CD4-positive, alpha-beta T cell treated with Interleukin-1 beta for 1 hour (primary cell): ENCODE data around the gene NME7.

Experiments used
- DNase-seq, 2 donors: peaks; one replicate each; pipeline ENCODE4 v3.0.0-alpha.2; 2020 to 2022

Gene NME7

DNA sequence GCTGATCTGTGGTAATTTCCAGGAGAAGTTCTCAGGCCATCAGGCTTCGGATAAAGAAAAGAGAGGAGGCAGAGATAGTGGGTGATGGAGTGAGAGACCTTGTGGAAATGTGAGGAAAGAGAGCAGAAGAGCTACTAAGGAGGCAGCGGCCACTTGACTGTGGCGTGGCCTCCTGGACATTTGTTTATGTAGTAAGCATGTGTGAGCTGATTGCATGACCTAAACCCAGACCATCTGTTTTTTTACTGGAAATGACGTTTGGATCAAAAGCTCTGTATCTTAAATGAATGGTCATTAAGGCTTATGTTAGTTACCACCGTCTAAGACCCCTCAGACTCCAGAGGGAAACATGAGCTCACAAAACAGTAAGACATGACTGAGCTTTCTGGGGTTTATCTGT, 247.5 kb downstream of the NME7 start:
- DNase-seq = no peak

DNA sequence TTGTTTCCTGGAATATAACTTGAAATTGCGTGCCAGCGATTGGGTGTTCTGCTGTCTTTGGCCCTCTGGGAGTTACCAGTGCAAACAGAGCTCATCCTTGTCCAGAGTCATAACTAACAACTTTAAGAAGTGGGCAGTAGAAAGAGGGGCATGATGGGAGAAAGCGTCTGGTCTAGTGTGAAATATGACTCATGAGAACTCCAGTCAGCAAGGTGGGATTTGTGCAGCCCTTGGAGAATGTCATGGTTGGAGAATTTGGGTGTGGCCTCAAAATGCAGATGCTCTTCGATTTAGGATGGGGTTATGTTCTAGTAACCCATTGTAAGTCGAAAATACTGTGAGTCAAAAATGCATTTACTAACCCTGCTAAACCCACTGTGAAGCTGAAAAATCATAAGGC, 248.2 kb downstream of the NME7 start:
- no peak for DNase-seq

DNA sequence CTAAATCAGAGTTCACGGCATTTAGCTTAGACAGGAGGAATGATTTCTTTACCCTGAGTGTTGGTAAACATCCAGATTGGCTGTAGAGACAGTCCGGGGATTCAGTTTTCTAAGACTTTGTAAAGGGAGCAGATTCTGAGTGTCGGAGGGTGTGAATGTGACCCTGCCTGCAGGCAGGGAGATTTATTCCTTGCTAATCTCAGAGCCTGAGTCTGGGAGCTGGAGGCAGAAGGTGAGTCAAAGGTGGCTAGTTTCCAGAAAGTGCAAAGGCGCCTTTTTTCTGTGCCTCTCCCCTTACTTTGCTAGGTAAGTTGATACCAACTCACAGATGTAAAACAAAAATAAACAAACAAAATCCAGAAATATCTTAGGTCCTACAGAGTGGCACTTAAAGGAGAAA, 249.4 kb downstream of the NME7 start:
- no peak for DNase-seq

DNA sequence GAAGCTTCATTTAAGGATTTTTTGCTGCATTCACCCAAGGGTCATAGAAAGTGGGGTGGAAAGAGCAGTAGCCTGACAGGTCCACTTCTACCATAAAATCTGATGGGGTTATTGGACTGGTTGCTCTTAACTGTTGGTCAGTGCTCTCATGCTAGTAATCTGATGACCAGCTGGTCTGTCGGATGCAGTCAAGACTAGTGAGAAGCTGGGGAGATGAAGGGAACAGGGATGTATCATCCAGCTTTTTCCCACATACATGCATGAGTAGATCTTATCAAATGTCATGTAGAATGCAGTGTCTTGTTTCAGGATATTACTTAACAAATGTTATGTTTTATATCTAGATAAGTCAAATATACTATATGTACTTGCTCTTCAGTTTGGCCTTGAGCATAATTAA, 250.0 kb downstream of the NME7 start:
- DNase-seq = no peak

DNA sequence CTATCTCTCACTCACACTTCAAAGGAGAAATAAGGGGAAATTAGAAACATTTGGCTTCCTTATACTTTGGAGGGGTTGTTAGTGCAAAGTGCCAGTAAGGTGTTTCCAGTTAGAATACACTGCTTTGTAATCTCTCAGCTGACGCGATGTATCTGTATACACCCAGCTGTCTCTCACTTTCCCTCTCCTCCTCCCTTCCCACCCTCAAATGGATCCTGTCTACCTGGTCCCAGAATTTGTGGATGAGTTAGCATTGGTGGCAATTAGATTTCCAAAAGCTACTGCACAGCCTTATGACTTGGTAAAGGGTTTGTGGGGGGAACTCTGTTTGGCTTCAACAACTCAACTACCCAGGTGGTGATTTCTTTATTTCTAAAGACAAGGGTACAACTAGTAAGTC, 250.6 kb downstream of the NME7 start:
- no peak for DNase-seq

DNA sequence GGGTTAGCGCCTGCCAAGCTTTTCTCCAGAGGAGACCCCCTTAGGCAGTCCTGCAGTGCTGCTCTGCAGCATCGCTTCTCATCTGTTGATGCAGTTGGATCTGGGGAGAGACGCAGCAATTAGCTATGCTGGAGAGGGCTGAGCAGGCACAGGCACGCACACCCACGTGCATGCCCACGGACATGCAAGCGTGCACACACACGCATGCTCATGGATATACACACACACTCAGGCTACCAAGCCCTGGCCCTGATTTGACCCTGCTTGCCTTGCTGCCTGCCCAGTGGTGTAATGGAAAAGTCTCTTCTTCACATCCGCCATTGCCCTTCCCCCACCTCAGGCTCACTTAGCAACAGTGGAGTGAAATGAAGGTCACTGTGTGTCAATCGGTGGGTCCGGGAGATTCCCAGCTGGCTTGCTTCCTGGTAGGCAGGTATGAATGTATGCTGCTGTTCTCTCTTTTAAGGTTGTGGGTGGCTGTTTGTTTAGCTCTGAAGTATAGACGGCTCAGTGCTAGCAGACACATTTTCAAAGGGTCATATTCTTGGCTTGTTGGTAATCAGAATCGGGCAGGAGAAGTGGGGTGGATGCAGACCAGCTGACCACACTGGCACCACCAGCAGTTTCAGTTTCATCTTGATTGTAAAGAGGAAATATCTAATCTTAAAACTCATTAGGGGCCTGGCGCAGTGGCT, 251.6 kb downstream of the NME7 start:
- DNase-seq = peak in 1 of 2 donors; percentile 18

DNA sequence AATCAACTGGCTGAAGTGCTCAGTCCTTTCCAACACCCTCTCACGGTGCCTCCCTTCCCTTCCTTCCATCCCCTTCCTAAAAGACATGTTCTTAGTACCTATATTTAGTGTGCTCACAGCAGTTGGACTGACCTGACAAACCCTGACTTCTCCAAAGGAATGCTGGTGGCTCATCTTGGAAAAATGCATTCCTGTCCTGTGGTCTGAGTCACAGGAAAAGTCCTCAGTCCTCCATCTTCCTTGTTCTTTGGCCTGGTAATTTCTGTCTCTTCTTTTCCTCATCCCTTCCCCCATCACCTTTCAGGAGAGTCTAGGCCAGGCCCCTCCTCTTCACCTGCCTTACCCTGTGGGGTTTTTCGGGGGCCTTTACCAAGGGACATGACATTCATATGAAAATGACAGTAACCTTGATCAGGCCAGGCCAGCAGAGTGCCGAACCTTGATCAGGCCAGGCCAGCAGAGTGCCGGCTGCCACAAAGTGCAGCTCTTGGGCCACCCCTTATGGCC, 253.9 kb downstream of the NME7 start:
- no peak for DNase-seq

DNA sequence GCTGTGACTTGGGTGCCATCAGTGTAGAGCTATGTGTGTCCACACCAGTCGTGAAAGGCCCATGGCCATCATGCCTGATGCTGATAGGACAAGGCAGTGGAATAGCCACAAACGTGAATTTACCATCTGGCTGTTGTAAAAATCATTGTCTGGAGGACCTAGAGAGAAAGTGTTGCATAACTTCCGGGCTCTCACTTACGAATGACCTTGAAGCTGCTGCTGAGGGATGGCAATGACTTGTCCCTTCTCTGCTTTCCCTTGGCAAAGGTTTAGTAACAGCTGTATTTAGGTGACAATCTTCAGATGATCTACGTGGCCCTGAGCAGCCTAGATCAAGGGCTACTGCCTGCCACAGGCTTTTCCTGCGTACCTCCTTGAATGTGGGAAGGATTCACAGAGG, 255.4 kb downstream of the NME7 start:
- DNase-seq = no peak

DNA sequence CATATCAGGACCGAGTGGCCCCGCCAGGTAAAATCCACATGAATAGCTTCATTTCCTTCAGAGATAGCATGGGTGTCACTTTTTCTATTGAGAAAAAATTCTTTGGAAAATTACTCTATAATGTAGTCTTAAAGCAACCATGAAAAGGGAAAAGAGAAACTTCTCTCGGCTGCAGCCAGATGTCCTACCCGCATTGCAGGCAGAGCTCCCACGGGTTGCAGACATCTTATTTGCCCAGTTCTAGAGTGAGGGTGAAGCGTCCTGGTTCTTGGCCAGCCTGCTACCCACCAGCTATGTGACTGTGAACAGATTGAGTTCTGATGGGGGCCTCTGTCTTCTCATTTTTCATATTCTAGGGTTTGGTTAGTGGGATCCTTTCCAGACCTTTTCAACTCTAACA, 256.1 kb downstream of the NME7 start:
- DNase-seq = no peak

DNA sequence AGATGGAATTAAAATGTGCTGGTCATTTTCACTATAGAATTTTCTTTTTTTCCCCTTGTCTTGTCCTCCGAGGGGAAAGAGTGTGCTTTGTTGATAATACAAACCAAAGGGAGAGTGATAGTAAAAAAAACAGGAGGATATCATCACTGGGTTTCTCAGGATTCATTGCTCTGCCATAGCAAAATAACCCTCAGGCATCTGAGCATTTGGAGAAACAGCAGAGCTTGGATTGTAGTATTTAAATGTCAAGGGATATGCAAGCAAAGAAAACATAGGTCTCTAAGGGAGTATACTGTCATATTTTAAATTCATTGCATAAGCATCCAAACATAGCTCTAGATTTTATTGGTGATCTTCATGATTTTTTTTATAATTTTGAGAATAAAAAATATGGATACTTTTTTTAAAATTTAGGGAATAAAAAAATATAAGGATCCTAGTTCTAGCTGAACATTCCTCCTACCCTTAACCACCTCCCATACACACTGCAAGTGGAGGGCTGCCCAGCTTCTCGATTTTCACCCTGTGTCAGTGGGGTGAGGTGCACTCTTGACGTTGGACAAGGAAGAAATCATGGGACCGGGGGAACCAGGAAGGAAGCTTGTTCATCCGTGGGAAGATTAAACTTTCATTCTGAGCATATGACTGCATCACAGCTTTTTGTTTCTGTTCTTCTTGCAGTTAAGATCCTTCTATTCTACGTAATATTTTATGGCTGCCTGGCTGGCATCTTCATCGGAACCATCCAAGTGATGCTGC, 256.7 kb downstream of the NME7 start:
- no peak for DNase-seq

DNA sequence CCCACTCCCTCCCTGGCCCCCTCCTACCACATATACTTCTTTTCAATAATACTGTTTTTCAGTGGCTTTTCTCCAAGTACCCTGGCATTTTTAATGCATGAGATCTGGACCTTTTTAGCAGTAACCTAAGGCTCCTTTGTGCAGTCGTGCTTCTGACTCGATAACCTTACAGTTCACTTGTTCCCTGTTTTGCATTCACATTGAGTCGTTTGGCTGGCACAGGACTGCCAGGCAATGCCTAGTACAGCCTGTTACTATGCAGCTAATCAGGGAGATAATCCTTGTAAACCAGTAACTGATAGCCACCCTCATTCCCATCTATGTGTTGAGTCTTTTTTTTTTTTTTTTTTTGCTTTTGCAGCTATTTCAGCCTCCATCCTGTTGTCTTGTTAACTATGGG, 257.4 kb downstream of the NME7 start:
- no peak for DNase-seq

DNA sequence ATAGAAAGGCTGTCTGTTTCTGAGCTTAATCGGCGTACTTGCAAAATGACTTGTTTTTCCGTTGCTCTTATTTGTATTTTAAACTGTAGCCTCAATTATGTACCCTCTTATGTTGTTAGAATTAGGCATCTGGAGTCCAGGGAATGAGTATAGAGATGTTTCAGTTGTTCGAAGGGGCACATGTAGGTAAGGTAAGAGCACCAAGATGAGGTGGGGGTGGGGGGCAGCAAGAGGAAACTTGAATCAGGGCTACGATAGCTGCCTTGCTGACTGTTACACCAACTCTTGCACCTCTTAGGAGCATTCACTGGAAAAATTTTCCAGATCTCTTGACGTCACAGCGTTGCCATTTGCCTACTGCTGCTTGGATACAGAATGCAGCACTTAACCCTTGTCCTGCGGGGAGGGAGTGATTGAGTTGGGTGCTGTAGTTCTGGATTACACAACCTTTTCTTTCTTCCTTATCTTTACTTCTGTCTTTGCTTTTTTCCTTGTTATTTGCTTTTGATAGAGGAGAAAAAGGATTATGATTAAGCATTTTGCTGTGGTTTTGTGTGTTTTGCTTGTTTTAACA, 257.9 kb downstream of the NME7 start:
- DNase-seq = no peak

DNA sequence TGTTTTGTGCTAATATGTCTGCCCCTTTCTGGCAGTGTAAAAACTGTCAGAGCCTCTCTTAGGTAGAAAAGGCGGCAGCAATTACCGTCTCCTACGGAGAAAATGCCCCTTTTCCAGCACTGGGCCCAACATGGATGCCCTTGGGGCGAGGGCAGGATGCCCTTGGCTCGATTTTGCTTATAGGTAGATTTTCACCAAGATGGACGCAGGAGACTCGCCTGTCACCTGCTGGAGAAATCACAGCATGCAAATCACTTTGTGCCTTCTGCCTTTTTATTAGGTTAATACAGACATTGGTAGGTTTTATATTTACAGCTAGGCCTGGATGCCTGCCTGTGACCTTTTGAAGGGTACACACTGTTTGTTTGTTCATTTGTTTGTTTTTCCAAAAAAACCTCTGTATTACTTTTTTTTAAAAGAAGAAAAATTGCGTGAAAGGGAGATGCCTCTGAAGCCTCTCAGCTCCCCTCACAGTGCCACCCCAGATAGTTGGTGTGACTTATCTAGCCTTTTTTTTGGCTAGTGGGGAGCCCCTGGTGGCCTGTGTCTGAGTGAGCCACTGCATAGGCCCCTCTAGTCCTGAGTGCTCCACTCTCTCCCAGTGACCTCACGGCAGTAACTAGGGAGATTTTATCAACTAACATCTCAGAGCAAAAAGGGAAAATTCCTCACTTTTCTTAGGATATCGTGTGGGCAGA, 258.6 kb downstream of the NME7 start:
- DNase-seq = no peak

DNA sequence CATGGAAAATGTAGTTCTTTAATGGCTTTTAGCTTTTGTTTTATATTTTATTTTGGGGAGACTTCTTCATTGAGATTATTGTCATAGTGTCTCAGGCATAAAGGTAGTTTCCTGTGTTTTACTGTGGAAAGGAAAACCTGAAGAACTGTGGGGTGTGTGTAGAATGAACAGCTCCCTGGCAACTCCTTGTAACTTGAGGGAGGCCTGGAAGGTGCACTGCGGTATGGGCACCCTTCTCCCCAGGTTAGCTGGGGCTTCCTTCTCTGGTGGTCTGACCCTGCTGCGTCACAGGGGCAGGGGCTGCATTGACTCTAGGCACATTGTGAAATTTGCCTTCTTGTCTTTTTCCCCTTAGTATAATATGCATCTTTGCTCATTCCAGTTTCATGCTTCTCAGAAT, 259.4 kb downstream of the NME7 start:
- DNase-seq = no peak

DNA sequence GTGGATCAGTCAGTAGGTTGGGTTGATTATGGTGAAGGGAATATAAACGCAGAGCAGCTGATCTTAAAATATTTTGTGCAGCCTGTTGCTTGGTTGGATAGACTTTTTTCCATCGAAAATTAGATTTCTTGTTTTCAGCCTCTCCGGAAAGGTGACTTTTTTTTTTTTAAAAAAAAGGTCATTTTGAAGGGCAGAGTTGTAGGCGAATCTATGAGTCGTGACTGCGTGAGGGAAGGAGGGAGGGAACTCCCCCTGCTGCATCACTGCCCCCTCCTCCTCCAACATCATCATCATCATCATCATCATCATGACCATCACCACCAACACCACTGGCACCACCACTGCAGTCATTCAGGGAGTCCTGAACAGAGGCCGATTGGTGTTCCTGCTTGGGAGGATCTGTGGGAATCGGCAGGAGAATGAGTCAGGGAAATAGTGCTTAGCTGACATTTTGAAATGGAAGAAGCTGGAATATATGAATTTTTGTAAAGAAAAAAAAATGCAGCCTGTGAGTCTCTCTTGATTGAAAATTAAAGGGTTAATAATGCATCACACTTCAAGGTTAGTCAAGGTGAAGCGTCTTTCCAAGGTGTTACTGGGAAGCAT, 259.9 kb downstream of the NME7 start:
- DNase-seq = peak in 1 of 2 donors; percentile 15

DNA sequence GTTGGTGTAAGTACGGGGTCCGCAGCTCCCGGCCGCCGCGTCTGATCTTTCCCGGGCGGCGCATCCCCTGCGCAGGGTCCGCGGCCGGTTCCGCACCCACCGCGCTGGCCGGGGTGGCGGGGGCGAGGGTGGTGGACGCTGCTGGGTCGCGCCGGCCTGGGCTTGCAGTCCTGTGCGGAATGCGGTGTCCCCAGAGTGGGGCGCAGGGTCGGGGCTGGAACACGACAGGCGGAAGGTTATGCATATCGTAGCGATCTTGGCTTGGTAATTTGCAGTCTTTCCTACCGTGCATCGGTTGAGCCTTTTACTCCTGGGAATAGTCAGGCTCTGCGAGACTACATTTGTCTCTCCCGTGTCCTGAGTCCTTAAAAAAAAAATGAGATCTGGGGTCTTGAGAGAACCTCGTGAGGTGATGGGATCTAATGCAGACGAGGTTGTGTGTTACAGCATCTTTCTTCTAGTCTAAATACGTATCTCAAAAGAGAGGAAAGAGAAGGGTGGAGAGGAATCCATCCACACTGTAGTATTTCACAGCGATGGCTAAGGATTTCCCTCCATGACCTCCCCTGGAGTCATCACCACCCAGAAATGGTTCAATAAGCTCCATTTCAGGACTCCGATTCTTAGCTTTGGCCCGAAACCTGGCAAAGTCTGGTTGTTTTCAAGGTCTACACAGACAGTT, 260.5 kb downstream of the NME7 start:
- DNase-seq = no peak

DNA sequence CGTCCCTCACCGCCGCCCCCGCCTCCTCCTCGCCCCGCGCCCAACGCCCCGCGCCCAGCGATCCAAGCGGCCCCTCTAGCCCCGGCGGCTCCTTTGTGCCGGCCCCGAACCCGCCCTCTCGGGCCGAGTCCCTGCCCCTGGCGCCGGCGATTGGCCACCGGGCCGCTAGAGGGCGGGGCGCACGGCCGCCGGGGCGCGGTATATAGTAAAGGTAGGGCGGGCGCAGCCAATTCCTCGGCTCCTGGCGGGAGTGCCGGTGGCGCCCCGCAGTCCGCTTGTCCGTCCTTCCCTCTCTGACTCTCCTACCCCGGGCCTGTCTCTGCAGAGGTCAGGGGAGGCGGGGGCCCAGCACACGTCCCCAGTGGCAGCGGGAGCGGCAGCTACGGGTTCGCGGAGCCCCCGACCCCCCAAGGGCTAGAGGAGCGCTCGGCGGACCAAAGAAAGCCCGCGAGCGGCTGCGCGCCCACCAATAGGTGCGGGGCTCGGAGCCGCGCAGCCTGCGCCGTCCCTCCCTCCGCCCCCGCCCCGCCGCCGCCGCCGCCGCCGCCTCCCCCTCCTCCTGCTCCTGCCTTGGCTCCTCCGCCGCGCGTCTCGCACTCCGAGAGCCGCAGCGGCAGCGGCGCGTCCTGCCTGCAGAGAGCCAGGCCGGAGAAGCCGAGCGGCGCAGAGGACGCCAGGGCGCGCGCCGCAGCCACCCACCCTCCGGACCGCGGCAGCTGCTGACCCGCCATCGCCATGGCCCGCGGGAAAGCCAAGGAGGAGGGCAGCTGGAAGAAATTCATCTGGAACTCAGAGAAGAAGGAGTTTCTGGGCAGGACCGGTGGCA, 261.3 kb downstream of the NME7 start, which contains the start of gene ATP1B1:
TSS of gene ATP1B1 (plus strand) at position 596 of the 826 bp plus-strand sequence. CDS start at position 736, 140 bp downstream.
- DNase-seq = peak; percentile 79 to 85

DNA sequence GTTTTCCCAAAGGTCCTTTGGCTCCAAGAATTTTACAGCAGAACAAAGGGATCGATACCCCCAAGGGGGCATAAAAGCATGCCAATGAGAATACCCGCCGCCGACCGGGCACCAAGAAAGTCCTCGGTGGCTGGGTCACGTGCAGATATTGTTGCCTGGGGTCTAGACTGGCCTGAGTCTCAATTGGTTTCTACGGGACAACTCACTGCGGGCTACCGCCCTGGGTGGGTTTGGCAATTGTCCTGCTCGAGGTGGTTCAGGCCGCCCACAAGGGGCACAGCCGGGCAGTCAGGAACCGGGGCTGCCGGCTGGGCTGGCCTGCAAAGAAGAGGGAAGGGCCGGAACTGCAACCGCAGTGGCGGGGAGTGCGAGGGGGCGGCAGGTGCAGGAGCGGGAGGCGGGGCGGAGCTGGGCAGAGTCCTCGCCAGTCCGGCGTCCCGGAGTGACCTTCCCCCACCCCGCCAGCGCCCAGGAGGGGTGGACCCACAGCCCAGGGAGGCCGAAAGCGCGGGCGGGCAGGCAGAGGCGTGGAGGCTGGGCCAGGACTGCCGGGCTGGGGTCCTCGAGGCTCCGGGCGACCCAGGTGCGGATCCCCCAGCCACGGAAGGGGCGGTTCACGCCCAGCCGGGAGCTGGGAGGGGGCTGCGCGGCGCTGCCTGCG, 262.0 kb downstream of the NME7 start:
- peak; percentile 28 to 36 for DNase-seq

DNA sequence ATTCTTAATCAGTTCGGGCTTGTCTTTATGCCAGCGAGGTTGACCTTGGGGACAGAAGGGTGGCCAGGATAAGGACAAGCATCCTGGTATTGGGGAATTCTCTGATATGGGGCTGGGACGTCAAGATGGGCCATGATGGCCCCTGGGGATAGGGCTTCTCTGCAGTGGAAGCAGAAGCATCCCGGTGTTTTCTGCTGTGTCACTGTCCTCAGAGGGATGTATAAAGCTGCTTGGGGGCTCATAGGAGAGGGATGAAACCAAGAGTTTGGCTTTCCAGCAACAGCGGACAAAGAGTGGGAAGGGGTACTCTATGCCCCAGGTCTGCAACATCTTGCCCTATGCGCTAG, 262.5 kb downstream of the NME7 start:
- DNase-seq = no peak

DNA sequence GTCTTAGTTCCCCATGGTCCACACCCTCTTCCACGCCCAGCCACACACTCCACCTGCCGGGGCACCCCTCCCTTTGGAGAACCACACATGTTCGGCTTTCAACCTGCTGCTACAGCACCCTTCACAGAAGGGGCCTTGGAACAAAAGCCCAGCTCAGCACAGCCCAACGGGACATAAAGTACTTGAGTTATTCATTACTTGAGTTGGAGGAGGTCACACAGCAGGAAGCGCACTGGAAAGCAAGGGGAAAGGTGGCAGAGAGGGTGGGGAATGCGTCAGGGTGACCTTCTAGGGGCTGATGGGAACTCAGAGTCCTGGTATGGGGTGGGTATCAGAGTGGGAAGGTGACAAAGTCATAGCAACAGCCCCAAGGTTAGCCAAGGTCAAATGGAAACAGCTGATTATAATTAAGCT, 264.1 kb downstream of the NME7 start:
- DNase-seq = no peak

DNA sequence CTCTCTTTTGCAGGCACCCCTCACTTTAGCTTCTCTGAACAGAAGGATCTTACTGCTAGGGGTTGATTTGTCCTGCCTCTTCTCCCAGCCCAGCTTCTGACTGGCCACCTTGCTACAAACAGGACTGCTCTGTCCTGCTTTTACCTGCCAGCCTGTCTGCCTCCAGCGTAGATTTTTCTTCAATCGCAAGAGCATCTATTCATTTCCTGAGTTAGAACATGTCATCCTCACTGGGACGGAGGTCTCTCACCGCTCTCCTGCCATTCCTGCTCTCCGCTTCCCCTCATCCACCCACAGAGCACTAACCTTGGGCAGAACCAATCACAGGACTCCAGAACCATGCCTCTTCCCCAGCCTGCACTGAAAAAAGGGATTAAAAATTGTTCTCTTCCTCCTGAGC, 264.6 kb downstream of the NME7 start:
- DNase-seq = no peak
